Measurements from ENCODE around the gene TPSAB1.
"Not testable (repeated sequence)": the region's sequence is repeated elsewhere in the genome, so short reads cannot be mapped to it uniquely, and the experiment has no call there.

The TPSAB1 gene

DNA sequence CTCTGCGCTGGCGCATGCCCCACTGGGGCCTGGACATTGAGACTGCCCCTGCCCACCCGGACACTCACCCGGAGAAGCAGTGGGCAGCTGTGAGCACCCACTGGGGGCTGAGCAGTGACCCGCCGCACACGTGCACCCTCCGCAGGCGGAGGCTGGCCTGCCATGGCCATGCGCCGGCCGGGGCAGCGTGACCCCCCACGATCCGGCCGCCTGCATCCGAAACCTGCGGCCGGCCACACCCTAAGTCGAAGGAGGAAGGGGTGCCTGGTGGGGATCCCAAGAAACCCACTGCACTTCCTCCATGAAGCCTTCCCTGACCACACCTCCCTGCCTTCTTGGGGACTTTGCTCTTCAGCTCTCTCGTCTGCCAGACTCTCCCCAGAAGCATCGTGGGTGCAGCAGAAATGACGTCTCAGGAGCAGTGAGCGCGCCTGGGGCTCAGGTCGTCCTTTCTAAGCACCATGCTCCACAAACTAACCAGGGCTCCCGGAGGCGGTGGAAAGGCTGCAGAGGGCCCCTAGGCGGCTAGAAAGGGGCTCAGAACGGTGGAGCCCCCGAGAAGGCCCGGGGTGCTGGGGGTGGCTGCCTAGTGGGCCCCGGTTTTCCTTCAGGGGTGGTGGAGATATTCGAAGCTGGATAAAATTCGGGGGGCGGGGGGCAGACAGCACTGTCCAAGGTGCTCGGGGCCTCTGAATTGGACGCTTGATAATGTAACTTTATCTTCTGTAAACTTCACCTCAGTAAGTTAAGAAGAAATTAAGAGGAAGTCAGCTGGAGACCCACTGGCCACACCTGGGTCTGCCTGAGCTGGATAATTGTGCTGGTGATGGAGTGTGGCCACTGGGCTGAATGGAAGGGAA lies 16.9 kb upstream of the TPSAB1 start:
- DNase-seq (ENCODE audit: low read depth, low spot score) = no peak

DNA sequence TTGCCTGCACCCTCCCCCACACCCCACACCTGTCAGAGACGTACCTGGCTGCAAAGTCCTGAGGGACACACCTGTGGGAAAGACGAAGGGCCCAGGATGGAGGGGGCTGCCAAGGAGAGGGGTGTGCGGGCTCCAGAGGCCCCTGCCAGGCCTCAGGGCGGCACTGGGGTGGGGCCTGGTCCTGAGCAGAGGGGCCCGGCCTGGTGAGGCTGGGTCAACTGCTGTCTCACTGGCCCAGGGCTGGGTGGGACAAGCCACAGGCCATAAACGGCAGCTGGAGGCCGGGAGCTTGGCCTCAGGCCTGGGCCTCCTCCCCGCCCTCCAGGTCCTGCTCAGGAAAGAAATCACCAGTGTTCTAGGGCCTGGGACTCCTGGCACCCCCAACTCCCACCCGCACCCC lies 15.9 kb upstream of the TPSAB1 start:
- DNase-seq (ENCODE audit: low read depth, low spot score) = no peak

DNA sequence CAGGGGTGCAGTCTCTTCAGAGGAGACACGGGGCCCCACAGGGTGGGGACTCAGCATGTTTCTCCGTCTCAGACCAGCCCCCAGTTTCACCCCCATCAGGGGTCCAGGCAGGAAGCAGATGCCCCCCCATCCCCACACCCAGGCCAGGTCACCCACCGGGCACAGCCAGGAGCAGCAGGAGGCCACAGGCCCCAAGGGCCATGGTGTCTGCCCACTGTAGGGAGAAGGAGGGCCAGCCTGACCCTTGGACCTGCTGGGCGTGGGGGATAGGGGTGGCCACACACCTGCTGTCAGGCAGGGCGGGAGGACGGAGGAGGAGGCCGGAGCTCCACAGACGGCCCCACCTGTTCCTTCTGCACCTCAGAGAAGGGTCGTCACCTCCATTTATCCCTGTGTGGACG lies 15.5 kb upstream of the TPSAB1 start, which contains the start of gene TPSG1:
TPSG1 (minus strand) TSS at position 218 of the 401 bp plus-strand sequence; CDS start at position 202, 16 bp downstream.
- no peak for DNase-seq (ENCODE audit: low read depth, low spot score)

- not testable (repeated sequence) for DNase-seq (ENCODE audit: low read depth, low spot score)
Measured at GRCh38 chr16:1225728-1226311, 14.7 kb upstream of the TPSAB1 start.

DNA sequence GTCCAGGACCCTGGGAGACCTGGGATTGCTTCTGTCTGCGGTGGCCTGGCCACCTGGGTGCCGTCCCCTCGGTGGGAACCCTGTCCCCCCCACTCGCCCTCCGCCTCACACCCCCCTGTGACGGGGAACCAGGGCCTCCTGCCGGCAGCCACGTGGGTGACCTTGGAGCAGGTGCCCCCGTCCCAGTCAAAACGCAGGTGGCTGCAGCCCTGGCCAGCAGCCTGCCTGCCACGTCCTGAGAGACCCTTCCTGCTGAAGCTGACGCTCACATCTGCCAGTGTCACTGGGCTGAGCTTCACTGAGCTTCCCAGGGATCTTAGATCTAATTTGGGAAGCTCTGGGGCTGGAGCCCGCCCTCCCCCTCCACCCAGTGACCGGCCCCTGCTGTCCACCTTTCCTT lies 13.8 kb upstream of the TPSAB1 start:
- DNase-seq (ENCODE audit: low read depth, low spot score) = not testable (repeated sequence)

DNA sequence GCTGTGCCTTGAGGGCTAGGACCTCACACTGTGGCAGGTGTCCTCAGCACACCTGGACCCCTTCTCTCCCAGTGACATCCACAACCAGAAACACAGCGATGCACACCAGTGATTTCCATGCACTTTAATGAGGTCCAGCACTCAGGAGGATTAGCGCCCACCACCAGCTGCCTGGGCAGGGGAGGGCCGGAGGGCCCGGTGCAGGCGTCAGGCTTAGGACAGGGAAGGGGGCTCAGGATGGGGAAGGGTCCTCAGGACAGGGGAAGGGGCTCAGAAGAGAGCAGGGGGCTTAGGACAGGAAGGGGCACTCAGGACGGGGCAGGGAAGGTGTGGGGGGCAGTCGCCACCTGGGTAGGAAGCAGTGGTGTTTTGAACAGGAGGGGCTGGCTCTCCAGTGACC lies 12.3 kb upstream of the TPSAB1 start:
- not testable (repeated sequence) for DNase-seq (ENCODE audit: low read depth, low spot score)

- DNase-seq (ENCODE audit: low read depth, low spot score) = not testable (repeated sequence)
Measured at GRCh38 chr16:1229476-1229875, 11.0 kb upstream of the TPSAB1 start.

GRCh38 chr16:1230084-1230470 lies 10.4 kb upstream of the TPSAB1 start, which contains the start of gene TPSB2:
TPSB2 (minus strand) TSS chr16:1230184; CDS start chr16:1229951, 233 bp downstream.
- DNase-seq (ENCODE audit: low read depth, low spot score) = not testable (repeated sequence)

DNA sequence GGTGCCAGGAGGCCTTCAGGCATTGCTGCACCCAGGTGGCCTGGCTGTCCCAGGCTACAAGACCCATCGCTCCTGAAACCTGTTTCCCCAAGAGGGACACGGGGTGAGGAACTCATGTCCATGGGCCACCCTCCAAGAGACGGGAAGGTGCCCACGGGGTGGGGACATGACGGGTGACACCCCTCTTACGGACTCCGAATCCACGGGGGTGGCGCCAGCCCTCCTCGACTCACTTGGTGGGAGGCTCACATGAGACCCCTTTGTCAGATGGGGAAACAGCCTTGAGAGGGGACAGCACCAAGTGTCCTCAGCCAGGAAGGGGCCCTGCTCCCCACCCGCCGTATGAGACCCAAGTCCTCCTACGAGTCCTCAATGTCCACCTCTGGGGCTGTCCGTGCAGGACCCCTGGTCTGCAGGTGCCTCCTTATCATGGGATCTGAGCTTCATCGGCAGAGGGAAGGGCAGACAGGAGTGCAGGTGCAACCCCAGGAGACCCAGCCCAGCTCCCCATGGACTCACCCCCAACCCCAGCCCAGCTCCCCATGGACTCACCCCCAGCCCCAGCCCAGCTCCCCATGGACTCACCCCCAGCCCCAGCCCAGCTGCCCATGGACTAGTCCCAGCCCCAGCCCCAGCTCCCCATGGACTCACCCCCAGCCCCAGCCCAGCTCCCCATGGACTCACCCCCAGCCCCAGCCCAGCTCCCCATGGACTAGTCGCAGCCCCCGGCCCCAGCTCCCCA lies 9.9 kb upstream of the TPSAB1 start:
- not testable (repeated sequence) for DNase-seq (ENCODE audit: low read depth, low spot score)

DNA sequence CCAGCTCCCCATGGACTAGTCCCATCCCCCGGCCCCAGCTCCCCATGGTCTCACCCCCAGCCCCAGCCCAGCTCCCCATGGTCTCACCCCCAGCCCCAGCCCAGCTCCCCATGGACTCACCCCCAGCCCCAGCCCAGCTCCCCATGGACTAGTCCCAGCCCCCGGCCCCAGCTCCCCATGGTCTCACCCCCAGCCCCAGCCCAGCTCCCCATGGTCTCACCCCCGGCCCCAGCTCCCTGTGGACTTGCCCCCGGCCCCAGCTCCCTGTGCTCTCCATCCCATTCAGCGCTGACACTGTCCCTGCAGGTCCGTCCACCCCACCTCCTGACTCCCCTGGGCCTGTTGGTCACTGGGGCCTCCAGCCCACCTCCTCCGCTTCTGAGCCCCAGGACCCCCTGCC lies 9.2 kb upstream of the TPSAB1 start:
- DNase-seq (ENCODE audit: low read depth, low spot score) = not testable (repeated sequence)

DNA sequence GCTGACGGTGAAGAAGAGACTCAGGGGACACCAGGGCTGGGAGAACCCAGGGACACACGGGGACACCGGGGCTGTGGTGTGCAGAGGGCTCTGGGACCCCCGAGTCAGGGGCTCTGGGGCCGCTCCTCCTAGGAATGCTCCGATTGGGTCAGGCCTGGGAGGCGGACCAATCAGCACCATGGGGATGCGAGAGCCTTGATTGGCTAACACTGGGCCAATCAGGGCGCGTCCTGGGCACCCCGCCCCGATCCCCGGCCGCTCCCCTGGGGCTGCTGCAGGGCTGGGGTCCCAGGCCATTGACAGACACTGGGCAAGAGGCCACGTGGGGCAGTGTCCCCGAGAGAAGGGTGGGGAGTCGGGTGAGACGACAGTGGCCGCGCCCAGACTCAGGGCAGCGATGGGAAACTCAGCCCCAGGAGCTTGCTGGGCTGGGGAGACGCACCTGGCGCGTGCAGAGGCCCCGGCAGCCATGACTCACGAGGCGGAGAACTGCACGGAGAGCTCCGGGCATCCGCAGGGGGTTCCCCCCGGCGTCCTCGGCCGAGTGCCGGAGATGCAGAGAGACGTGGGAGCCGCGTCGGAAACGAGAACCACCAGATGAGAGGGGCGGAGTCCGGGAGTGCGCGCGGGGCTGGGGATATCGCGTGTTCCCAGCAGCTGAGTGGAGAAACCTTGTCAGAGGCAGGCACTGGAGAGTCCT lies 8.3 kb upstream of the TPSAB1 start:
- DNase-seq (ENCODE audit: low read depth, low spot score) = not testable (repeated sequence)

- not testable (repeated sequence) for DNase-seq (ENCODE audit: low read depth, low spot score)
Measured at GRCh38 chr16:1236659-1237058, 3.8 kb upstream of the TPSAB1 start.

DNA sequence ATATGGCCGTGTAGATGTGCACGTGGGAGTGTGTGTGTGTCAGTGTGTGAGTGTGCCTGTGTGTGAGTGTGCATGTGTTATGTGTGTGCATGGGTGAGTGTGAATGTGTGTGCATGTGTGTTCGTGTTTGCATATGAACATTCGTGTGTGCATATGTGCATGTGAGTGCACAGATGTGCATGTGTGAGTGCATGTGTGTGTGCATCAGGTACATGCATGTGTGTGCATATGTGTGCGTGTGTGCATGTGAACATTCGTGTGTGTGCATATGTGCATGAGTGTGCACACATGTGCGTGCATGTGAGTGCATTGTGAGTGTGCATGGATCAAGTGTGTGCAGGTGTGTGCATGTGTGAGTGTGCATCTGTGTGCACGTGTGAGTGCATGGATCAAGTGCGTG lies 2.5 kb upstream of the TPSAB1 start:
- no peak for DNase-seq (ENCODE audit: low read depth, low spot score)

- DNase-seq (ENCODE audit: low read depth, low spot score) = not testable (repeated sequence)
Measured at GRCh38 chr16:1238909-1239308, 1.6 kb upstream of the TPSAB1 start.

GRCh38 chr16:1239575-1239974 lies 930 bp upstream of the TPSAB1 start:
- DNase-seq (ENCODE audit: low read depth, low spot score) = not testable (repeated sequence)

- DNase-seq (ENCODE audit: low read depth, low spot score) = not testable (repeated sequence)
Measured at GRCh38 chr16:1241081-1241480, 576 bp downstream of the TPSAB1 start.

- not testable (repeated sequence) for DNase-seq (ENCODE audit: low read depth, low spot score)
Measured at GRCh38 chr16:1243363-1243762, 2.9 kb downstream of the TPSAB1 start.

- not testable (repeated sequence) for DNase-seq (ENCODE audit: low read depth, low spot score)
Measured at GRCh38 chr16:1243907-1244850, 3.7 kb downstream of the TPSAB1 start.

DNA sequence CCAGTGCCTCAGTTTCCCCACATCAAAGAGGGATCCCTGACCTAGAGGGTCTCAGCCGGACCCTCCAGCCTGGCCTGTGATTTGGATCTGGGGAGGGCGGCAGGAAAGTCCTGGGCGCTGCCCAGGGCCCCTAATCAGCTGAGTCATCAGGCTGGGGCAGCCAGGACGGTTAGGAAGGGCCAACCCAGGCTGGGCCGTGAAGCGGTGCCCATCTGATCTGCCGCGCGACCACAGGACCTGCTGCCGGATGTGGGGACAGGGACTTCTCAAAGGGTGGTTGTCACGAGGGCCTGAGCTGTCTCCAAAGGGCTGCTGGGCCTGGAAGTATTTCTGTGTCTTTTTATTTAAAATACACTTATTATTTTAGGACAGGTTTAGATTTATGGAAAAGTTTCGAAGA lies 4.4 kb downstream of the TPSAB1 start:
- DNase-seq (ENCODE audit: low read depth, low spot score) = no peak

- DNase-seq (ENCODE audit: low read depth, low spot score) = no peak
Measured at GRCh38 chr16:1245452-1246020, 5.0 kb downstream of the TPSAB1 start.
